ENCODE measurements around the gene USP3.

DNA sequence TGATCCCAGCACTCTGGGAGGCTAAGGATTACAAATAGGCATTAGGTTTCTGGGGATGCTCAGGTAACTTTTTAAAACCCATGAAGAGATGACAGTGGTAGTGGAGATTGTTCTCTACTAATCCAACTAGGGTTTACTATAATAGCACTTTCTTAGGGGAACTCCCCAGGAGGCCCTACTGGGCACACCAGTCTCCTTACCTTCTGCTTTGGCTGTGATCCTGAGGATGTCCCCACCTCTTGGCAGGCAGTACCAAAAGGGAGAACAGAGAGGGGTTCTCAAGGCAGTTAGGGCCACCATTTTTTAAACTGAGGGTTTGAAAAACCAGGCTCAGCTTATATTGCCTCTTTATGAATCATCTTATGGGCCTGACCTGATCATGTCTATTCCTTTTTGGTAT is 77.8 kb downstream of the USP3 start:
- TF ChIP-seq, protein P1, sequence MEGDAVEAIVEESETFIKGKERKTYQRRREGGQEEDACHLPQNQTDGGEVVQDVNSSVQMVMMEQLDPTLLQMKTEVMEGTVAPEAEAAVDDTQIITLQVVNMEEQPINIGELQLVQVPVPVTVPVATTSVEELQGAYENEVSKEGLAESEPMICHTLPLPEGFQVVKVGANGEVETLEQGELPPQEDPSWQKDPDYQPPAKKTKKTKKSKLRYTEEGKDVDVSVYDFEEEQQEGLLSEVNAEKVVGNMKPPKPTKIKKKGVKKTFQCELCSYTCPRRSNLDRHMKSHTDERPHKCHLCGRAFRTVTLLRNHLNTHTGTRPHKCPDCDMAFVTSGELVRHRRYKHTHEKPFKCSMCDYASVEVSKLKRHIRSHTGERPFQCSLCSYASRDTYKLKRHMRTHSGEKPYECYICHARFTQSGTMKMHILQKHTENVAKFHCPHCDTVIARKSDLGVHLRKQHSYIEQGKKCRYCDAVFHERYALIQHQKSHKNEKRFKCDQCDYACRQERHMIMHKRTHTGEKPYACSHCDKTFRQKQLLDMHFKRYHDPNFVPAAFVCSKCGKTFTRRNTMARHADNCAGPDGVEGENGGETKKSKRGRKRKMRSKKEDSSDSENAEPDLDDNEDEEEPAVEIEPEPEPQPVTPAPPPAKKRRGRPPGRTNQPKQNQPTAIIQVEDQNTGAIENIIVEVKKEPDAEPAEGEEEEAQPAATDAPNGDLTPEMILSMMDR (IDR thresholded peaks at IDR 0.05): no peak
- TF ChIP-seq POLR2A (IDR thresholded peaks at IDR 0.05): no peak

Data from transverse colon (tissue), 3 donors.